Measurements from ENCODE around the gene NBAS.
"Not testable (repeated sequence)": the region's sequence is repeated elsewhere in the genome, so short reads cannot be mapped to it uniquely, and the experiment has no call there.

NBAS gene

GRCh38 chr2:15520346-15520745, 40.8 kb downstream of the NBAS start:
- DNase-seq: no peak

DNA sequence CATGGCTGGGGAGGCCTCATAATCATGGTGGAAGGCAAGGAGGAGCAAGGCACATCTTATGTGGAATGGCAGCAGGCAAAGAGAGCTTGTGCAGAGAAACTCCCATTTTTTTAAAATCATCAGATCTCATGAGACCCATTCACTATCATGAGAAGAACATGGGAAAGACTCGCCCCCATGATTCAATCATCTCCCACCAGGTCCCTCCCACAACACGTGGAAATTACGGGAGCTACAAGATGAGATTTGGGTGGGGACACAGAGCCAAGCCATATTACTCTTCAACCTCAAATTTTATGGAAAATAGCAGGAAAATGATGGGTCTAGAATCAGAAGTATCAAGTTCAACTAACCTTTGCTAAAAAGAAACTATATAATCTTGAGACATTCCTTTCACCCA, 42.4 kb downstream of the NBAS start:
- not testable (repeated sequence) for DNase-seq

DNA sequence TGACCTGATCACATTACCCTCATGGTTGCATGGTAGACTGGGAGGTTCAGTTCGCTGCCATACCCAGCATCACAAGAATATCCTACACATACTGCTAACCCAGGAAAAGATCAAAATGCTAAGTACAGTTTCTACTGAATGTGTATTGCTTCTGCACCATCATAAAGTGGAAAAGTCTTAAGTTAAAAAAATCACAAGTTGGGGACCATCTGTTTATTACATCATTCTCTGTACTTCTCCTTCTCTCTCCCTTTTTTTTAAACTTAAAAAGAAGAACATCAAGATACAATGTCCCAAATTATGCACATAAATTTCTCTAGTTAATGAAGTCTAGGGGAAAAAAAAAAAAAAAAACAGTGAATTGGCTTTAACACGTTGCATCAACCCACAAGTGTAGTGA, 43.3 kb downstream of the NBAS start:
- no peak for DNase-seq

DNA sequence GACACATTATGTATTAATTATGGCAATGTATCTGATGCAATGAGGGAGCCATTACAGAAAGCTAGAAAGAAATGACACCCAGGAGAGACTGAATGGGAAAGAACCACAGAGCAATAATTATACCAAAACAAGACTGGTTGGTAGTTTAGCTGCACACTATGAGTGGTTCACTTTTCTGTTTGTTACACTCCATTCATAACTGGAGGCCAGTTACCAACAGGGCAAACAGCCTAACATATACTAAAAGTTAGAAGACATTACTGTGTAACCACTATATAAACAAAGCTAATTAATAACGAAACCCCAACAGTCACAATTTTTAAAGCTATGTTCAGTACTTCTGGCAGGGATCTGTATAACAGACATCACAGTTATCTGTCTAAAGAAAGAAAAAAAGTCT, 49.4 kb downstream of the NBAS start:
- DNase-seq: no peak

DNA sequence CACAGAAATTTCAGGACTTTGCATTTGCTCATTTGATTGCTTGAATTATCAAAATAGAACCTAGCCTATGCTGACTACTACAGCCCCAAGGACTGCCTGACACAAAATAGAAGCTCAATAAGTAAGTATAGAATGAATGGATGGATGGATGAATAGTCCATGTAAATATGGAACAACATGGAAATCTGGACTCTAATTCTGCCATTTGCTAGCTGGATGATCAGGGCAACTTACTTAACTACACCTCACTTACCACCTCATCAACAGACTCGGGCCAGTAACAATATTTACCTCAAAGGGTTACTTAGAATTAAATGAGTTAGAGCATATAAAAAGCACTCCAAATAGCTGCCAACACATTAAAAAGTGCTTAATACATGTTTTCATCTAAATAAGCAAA, 50.6 kb downstream of the NBAS start:
- no peak for DNase-seq

- DNase-seq: no peak
Measured at GRCh38 chr2:15510131-15510530, 51.0 kb downstream of the NBAS start.

- no peak for DNase-seq
Measured at GRCh38 chr2:15507697-15508096, 53.4 kb downstream of the NBAS start.

GRCh38 chr2:15507061-15507460, 54.1 kb downstream of the NBAS start:
- no peak for DNase-seq

DNA sequence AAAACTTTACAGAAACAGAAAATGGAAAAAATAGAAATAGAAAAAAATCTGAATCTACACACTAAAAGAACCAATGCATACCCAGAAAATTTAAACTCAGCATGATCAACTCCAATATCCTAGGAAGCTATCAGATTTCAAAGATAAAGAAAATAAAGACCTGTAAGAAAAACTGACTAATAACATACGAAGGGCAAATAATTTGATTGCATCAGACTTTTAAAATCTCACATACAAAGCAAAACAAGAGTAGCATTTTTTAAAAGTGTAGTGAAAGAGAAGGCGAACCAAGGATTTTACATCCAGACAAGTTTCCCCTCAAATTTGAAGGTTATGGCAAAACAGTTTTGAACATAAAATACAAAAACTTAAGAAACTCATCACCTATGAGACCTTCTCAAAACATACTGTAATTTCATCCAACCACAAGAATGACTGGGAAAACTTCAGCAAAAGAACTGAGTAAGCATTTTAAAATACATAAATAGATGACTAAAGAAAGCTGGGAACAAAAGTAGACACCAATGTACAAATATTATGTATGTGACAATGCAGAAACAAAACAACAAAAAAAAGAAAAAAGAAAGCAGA, 54.8 kb downstream of the NBAS start:
- no peak for DNase-seq

GRCh38 chr2:15504882-15505663, 56.1 kb downstream of the NBAS start:
- no peak for DNase-seq

- DNase-seq: not testable (repeated sequence)
Measured at GRCh38 chr2:15499251-15499650, 61.9 kb downstream of the NBAS start.

DNA sequence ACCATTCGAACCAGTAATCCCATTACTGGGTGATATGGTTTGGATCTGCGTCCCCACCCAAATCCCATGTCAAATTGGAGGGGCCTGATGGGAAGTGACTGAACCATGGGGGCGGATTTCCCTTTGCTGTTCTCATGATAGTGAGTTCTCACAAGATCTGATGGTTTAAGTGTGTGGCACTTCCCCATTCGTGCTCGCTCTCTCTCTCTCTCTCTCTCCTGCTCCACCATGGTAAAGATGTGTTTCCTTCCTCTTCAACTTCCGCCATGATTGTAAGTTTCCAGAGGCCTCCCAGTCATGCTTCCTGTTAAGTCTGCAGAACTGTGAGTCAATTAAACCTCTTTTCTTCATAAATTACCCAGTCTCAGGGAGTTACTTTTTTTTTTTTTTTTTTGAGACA, 62.6 kb downstream of the NBAS start:
- DNase-seq: no peak

GRCh38 chr2:15494877-15495276, 66.3 kb downstream of the NBAS start:
- no peak for DNase-seq

DNA sequence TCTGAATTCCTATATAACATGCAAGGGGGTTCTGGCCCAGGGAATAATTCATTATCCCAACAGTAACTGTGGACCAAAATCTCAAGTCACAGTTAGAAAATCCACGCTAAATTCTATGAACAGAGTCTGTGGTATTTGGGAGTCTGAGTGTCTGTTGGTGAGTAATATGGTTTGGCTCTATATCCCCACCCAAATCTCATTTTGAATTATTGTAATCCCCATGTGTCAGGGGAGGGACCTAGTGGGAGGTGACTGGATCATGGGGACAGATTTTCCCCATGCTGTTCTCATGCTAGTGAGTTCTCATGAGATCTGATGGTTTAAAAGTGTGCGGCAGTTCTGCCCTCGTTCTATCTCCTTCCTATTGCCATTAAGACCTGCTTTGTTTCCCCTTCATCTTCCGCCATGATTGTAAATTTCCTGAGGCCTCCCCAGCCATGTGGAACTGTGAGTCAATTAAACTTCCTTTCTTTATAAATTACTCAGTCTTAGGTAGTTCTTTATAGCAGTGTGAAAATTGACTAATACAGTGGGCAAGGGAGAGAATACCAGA, 68.3 kb downstream of the NBAS start:
- no peak for DNase-seq

GRCh38 chr2:15486770-15487169, 74.4 kb downstream of the NBAS start:
- no peak for DNase-seq

DNA sequence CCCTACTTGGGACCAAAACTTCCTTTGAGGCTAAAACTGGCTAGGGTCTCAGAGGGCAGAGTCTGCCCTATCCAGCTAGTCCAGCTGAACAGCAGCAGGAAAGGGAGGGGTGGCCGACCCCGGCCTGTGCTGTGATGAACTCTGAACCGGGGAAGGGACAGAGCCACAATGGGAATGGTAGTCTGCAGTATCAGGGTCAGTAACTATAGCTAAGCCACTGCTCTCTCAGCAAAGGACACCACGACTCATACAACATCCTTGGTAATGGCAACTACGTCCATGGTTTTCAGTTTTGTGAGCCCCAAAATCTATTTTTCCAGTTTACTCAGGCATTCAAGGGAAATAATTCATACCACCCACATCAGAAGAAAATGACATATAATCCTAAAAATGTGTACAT, 75.2 kb downstream of the NBAS start:
- no peak for DNase-seq

- DNase-seq: no peak
Measured at GRCh38 chr2:15481000-15481399, 80.1 kb downstream of the NBAS start.

GRCh38 chr2:15480552-15480951, 80.6 kb downstream of the NBAS start:
- DNase-seq: no peak

- DNase-seq: no peak
Measured at GRCh38 chr2:15472876-15473275, 88.3 kb downstream of the NBAS start.

DNA sequence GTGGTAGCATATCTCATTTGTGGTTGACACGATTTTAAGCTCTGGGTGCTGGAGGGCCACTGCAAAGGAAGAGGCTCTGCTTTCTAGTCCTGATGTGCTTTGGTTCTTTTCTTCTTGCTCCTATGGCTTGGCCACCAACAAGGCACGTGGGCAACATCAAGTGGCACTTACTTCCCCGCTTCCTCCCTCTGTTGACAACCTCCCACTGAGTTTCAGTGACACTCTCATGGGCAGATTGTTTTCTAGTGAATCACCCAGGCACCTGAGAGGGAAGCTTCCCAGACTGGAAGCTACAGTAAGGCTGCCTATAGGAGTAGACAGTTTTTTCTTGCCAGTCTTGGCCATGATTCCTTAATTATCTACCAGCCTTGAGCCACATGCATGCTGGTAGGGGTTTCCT, 89.0 kb downstream of the NBAS start:
- no peak for DNase-seq

DNA sequence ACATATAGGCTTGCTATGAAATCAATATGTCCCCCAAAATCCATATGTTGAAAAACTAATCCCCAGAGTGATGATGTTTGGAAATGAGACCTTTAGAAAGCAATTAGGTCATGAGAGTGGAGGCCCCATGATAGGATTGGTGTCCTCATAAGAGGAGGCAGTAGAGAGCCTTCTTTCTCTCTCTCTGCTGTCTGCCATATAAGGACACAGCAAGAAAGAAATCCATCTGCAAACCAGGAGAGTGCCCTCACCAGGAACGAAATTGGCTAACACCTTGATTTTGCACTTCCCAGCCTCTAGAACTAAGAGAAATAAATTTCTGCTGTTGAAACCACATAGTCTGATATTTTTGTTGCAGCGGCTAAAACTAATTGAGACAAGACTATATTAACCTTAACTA, 89.5 kb downstream of the NBAS start:
- no peak for DNase-seq

- DNase-seq: no peak
Measured at GRCh38 chr2:15460112-15460620, 101.0 kb downstream of the NBAS start.

- DNase-seq: no peak
Measured at GRCh38 chr2:15458277-15458676, 102.9 kb downstream of the NBAS start.

- DNase-seq: no peak
Measured at GRCh38 chr2:15457868-15458267, 103.3 kb downstream of the NBAS start.
